HCT116 (cell line): ENCODE data around the gene ABCG1. TPM values are rescaled to one million over a fixed set of nuclear protein-coding genes. Genes with fewer than 3 reads are reported as not detected.

Experiments
- ATAC-seq: fragments of 200-7000 bp; cut with Tn5 transposase; 2 replicates; pipeline ENCODE4 v1.9.1; 2020; ENCODE audit warnings: mild to moderate bottlenecking, moderate library complexity
- BruUV-seq: library from RNA; stranded (reverse); fragments of 400-500 nt; replicated peaks from 2 replicates; lab custom pipeline; 2021; lab: Mats Ljungman, UMichigan
- CTCF ChIA-PET: fragments of 300-600 bp; sonication (Branson Sonifier 250); formaldehyde crosslinking; loops from one replicate; lab custom pipeline; 2021; ENCODE audit warnings: antibody characterized with exemption; lab: Charles Lee
- POLR2A ChIA-PET: fragments of 300-600, 350-600 bp; sonication (Branson Sonifier 250); formaldehyde crosslinking; loops from one replicate; lab custom pipeline; 2021; ENCODE audit warnings: antibody characterized with exemption; lab: Charles Lee
- RAD21 ChIA-PET, 2 experiments: fragments of 300-600 bp; sonication (Branson Sonifier 250); formaldehyde crosslinking; loops; one replicate each; lab custom pipeline; 2023; ENCODE audit warnings: low total read pairs in 2 of 2; ENCODE audit not compliant: uncharacterized antibody in 2 of 2, unreplicated experiment in 2 of 2, low non-redundant PET in 1 of 2; lab: Charles Lee
- DNase-seq: peaks from one replicate; pipeline ENCODE4 v3.0.0-alpha.2; 2010; ENCODE audit warnings: low read depth, low spot score
- H2AFZ ChIP-seq: fragments of 200-600 bp; shearing (Covaris generic), sonication (generic); 2 replicates; pipeline ENCODE4 v1.6.1; 2017; ENCODE audit warnings: low read depth, mixed run types, mixed read lengths, antibody characterized with exemption, low read length; ENCODE audit not compliant: poor library complexity, severe bottlenecking
- H3K27ac ChIP-seq: 2 replicates; pipeline ENCODE4 v1.5.1; 2012; ENCODE audit warnings: low read depth, low read length
- H3K27me3 ChIP-seq: fragments of 200-600 bp; sonication (generic); 2 replicates; pipeline ENCODE4 v1.6.1; 2016; ENCODE audit warnings: mixed run types, low read length, mixed read lengths; ENCODE audit not compliant: insufficient read depth
- H3K36me3 ChIP-seq, 2 experiments: fragments of 200-500 bp in 1 of 2; fragments of 200-600 bp in 1 of 2; sonication (Bioruptor generic) in 1 of 2; sonication (generic) in 1 of 2; 2 replicates each; pipeline versions ENCODE4 v1.5.1 to v1.6.1; 2014 to 2016; ENCODE audit warnings: low read length in 2 of 2, inconsistent platforms in 1 of 2, mixed read lengths in 1 of 2, mixed run types in 1 of 2; ENCODE audit not compliant: insufficient read depth in 2 of 2, control insufficient read depth in 1 of 2
- H3K4me1 ChIP-seq, 2 experiments: fragments of 200-600 bp in 1 of 2; sonication (generic) in 1 of 2; 2 replicates each; pipeline versions ENCODE4 v1.5.1 to v1.6.1; 2012 to 2017; ENCODE audit warnings: low read length in 2 of 2, inconsistent platforms in 1 of 2, mild to moderate bottlenecking in 1 of 2, mixed read lengths in 1 of 2, mixed run types in 1 of 2, moderate library complexity in 1 of 2; ENCODE audit not compliant: insufficient read depth in 2 of 2, control insufficient read depth in 1 of 2
- H3K4me2 ChIP-seq: fragments of 200-600 bp; sonication (generic); 2 replicates; pipeline ENCODE4 v1.6.1; 2017; ENCODE audit warnings: mixed run types, low read length, mixed read lengths
- H3K4me3 ChIP-seq, 2 experiments: fragments of 200-600 bp in 1 of 2; sonication (generic) in 1 of 2; replicated peaks in 1 of 2; 2 replicates each; pipeline ENCODE4 v1.5.1; 2011 to 2016; ENCODE audit warnings: low read length in 2 of 2, control low read depth in 1 of 2, low read depth in 1 of 2, mild to moderate bottlenecking in 1 of 2, mixed read lengths in 1 of 2, mixed run types in 1 of 2
- H3K79me2 ChIP-seq: fragments of 200-600 bp; sonication (generic); 2 replicates; pipeline ENCODE4 v1.6.1; 2017; ENCODE audit warnings: mild to moderate bottlenecking, mixed run types, low read length, moderate library complexity, mixed read lengths; ENCODE audit not compliant: insufficient read depth
- H3K9ac ChIP-seq: fragments of 200-600 bp; sonication (generic); 2 replicates; pipeline ENCODE4 v1.6.1; 2016; ENCODE audit warnings: low read length, mixed read lengths
- H3K9me2 ChIP-seq: fragments of 200-600 bp; sonication (generic), shearing (Covaris generic); 2 replicates; pipeline ENCODE4 v1.6.1; 2017; ENCODE audit warnings: mixed run types, mild to moderate bottlenecking, moderate library complexity; ENCODE audit not compliant: insufficient read depth
- H3K9me3 ChIP-seq, 2 experiments: fragments of 200-500 bp in 1 of 2; fragments of 200-600 bp in 1 of 2; sonication (Bioruptor generic) in 1 of 2; sonication (generic) in 1 of 2; 2 replicates each; pipeline ENCODE4 v1.6.1; 2014 to 2017; ENCODE audit warnings: low read length in 2 of 2, mixed read lengths in 2 of 2, inconsistent platforms in 1 of 2, low read depth in 1 of 2, mild to moderate bottlenecking in 1 of 2, mixed run types in 1 of 2, moderate library complexity in 1 of 2; ENCODE audit not compliant: control insufficient read depth in 1 of 2, insufficient read depth in 1 of 2
- H4K20me1 ChIP-seq: fragments of 200-600 bp; sonication (generic), shearing (Covaris generic); 2 replicates; pipeline ENCODE4 v1.6.1; 2017; ENCODE audit warnings: mixed run types, mild to moderate bottlenecking, moderate library complexity; ENCODE audit not compliant: insufficient read depth
- CEBPB ChIP-seq: IDR thresholded peaks from 2 replicates; pipeline ENCODE4 v1.6.1; 2012; ENCODE audit warnings: low read depth
- EZH2 ChIP-seq: fragments of 200-600 bp; sonication (generic); IDR thresholded peaks from 2 replicates; pipeline ENCODE4 v1.6.1; 2017; ENCODE audit warnings: antibody characterized with exemption, mixed run types
- EZH2phosphoT487 ChIP-seq: fragments of 200-600 bp; IDR thresholded peaks from 2 replicates; pipeline ENCODE4 v1.6.1; 2018; ENCODE audit warnings: antibody characterized with exemption, borderline replicate concordance
- JUND ChIP-seq: IDR thresholded peaks from 2 replicates; pipeline ENCODE4 v1.6.1; 2012
- POLR2A ChIP-seq: IDR thresholded peaks from 2 replicates; pipeline ENCODE4 v1.7.0; 2011; ENCODE audit warnings: borderline replicate concordance; ENCODE audit not compliant: insufficient read depth, insufficient read length; ENCODE audit errors: extremely low read depth
- POLR2AphosphoS5 ChIP-seq: IDR thresholded peaks from 2 replicates; pipeline ENCODE4 v1.6.1; 2011; ENCODE audit warnings: mild to moderate bottlenecking, low read depth, low read length, moderate library complexity
- SIN3A ChIP-seq: IDR thresholded peaks from 2 replicates; pipeline ENCODE4 v1.6.1; 2012; ENCODE audit warnings: low read depth
- SP1 ChIP-seq: IDR thresholded peaks from 2 replicates; pipeline ENCODE4 v1.6.1; 2012; ENCODE audit warnings: low read depth
- intact Hi-C: fragments of 100-400 bp; cut with micrococcal nuclease; formaldehyde crosslinking; loops from 2 replicates; pipeline ENCODE4 v1.10.0; 2022
- total RNA-seq: library from RNA; stranded (reverse); gene quantifications from one replicate; pipeline ENCODE4 v1.2.1, GENCODE V29; 2021; ENCODE audit not compliant: unreplicated experiment
- TF ChIP-seq, protein P1 (sequence below): IDR thresholded peaks from 2 replicates; pipeline ENCODE4 v1.6.1; 2012; ENCODE audit warnings: low read depth

Gene ABCG1
- total RNA-seq, 1 experiment from 2014 or later = 1.6 TPM

DNA sequence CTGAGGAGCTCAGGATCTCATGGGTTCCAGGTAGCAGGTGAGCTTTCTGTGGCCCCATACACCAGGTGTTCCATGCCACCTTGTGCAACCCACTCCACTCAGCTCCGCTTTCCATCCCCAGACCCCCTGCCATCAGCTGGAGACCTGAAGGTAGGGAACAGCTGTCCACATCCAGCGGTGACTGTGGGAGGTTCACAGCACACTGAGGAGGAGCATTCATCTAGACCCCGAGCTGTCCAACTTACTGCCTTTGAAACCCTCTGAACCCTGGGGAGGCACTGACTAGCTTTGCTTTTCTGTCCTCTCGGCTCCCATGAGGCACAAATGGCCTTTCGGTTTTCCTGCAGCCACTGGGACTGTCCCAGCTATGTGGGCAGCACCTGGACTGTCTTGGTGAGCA is 27.9 kb upstream of the ABCG1 start (continued):
- TF ChIP-seq, protein P1, sequence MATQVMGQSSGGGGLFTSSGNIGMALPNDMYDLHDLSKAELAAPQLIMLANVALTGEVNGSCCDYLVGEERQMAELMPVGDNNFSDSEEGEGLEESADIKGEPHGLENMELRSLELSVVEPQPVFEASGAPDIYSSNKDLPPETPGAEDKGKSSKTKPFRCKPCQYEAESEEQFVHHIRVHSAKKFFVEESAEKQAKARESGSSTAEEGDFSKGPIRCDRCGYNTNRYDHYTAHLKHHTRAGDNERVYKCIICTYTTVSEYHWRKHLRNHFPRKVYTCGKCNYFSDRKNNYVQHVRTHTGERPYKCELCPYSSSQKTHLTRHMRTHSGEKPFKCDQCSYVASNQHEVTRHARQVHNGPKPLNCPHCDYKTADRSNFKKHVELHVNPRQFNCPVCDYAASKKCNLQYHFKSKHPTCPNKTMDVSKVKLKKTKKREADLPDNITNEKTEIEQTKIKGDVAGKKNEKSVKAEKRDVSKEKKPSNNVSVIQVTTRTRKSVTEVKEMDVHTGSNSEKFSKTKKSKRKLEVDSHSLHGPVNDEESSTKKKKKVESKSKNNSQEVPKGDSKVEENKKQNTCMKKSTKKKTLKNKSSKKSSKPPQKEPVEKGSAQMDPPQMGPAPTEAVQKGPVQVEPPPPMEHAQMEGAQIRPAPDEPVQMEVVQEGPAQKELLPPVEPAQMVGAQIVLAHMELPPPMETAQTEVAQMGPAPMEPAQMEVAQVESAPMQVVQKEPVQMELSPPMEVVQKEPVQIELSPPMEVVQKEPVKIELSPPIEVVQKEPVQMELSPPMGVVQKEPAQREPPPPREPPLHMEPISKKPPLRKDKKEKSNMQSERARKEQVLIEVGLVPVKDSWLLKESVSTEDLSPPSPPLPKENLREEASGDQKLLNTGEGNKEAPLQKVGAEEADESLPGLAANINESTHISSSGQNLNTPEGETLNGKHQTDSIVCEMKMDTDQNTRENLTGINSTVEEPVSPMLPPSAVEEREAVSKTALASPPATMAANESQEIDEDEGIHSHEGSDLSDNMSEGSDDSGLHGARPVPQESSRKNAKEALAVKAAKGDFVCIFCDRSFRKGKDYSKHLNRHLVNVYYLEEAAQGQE = no peak

DNA sequence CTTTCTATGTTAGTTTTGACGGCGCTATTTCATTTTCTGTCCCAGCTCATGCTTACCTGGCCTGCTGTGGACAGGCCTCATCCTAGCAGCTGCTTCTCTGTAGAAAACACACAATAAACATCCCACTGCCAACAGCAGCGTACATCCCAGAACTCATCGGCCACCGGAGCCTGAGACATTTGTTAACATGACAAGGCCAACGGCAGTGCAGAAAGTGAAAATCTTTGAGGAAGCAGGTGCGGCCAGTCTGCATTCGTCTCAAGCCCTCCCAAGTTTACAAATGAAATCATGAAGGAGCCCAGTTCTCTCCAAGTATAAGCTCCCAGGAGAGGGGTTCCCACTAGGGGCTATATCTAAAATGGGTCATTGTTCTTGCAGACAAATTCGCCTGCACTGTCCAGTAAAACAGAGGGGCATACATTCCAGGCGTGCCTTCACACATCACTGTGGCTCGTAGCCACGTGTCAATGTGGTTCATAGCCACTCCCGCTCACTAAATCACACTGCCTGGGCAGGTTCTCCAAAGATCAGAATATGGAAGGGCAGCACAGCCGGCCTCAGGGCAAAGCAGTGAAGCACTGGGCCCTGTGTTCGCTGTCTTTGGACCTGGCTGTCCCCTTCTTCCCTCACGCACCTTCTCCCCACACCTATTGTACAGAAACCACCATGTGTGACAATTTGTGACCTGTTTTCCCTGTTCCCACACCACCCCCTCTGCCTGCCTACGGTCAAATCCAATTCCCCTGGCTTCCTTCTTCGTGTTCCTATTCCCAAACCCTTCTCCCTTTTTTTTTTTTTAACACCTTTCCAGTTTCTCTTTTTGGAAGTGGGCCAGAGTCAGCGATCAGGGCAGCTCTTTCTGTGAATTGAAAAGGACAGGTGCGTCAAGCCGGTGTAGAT is 27.0 kb upstream of the ABCG1 start:
- ChIA-PET CTCF (no interaction called here), RAD21 (no interaction called here), POLR2A (no interaction called here)
- Histone ChIP-seq H3K4me1 (no peaks in the 10 kb centered on the region), H2AFZ (no peak overlapping the region), H3K9ac (no peak overlapping the region), H3K4me2 (no peak overlapping the region), H3K27ac (no peak overlapping the region), H3K9me3 (no peaks in the 10 kb centered on the region), H3K9me2 (no peaks in the 10 kb centered on the region), H3K36me3 (no peaks in the 10 kb centered on the region), H4K20me1 (no peaks in the 10 kb centered on the region), H3K27me3 (no peaks in the 10 kb centered on the region), H3K4me3 (no peak overlapping the region), H3K79me2 (no peaks in the 10 kb centered on the region)
- ATAC-seq (no peak), DNase-seq (no peak)
- TF ChIP-seq POLR2AphosphoS5 = no peak
- no peak for TF ChIP-seq CEBPB
- no peak for TF ChIP-seq JUND
- no peak for TF ChIP-seq POLR2A
- TF ChIP-seq EZH2phosphoT487 = no peak
- TF ChIP-seq SP1 = no peak
- TF ChIP-seq EZH2 = no peak
- TF ChIP-seq SIN3A = no peak
- no TSS peak for BruUV-seq
- intact Hi-C loops = no loop called here
